Omental fat pad (tissue), 4 donors: ENCODE data around the gene LRFN5. TPM values are rescaled to one million over a fixed set of nuclear protein-coding genes. Genes with fewer than 3 reads are reported as not detected.
"Not testable (repeated sequence)": the region's sequence is repeated elsewhere in the genome, so short reads cannot be mapped to it uniquely, and the experiment has no call there.

Experiments used
- ATAC-seq: fragments of 150-250 bp; one replicate; pipeline ENCODE4 v1.9.1; 2016; ENCODE audit warnings: mild to moderate bottlenecking, moderate library complexity; ENCODE audit not compliant: low FRiP score
- DNase-seq: peaks from one replicate; pipeline ENCODE4 v3.0.0-alpha.2; 2019; ENCODE audit warnings: low spot score
- CTCF ChIP-seq, 3 donors: fragments of 450-650 bp; IDR thresholded peaks; one replicate each; pipeline ENCODE4 v1.5.1; 2016 to 2017; ENCODE audit warnings: antibody characterized with exemption in 3 of 3, mild to moderate bottlenecking in 3 of 3, moderate library complexity in 2 of 3
- total RNA-seq, 4 donors: library from RNA; depleted of rRNA; stranded (reverse); fragments of >200 nt; gene quantifications; one replicate each; pipeline ENCODE4 v1.1.0, GENCODE V29; 2016

Gene LRFN5
- total RNA-seq, 4 donors from 2014 or later: 2.4 to 7.3 (median 6.0) TPM

GRCh38 chr14:41663473-41663850, 56.8 kb downstream of the LRFN5 start:
- TF ChIP-seq CTCF (IDR thresholded peaks at IDR 0.05): no peak
- ATAC-seq (no peak), DNase-seq (no peak)

- no peak for TF ChIP-seq CTCF (IDR thresholded peaks at IDR 0.05)
- DNase-seq: no peak
- no peak for ATAC-seq
These were observed 59.6 kb downstream of the LRFN5 start for GRCh38 chr14:41666301-41666700.

- TF ChIP-seq CTCF (IDR thresholded peaks at IDR 0.05): no peak
- ATAC-seq (no peak), DNase-seq (no peak)
These were observed 61.7 kb downstream of the LRFN5 start for GRCh38 chr14:41668356-41668755.

GRCh38 chr14:41673601-41674000, 66.9 kb downstream of the LRFN5 start:
- DNase-seq, ATAC-seq: not testable (repeated sequence)

GRCh38 chr14:41674511-41674971, 67.9 kb downstream of the LRFN5 start:
- not testable (repeated sequence) for ATAC-seq, DNase-seq

GRCh38 chr14:41699486-41699885, 92.8 kb downstream of the LRFN5 start:
- no peak for TF ChIP-seq CTCF (IDR thresholded peaks at IDR 0.05)
- no peak for ATAC-seq
- DNase-seq: no peak

GRCh38 chr14:41718477-41719166, 111.9 kb downstream of the LRFN5 start:
- TF ChIP-seq CTCF (IDR thresholded peaks at IDR 0.05): no peak
- no peak for ATAC-seq

GRCh38 chr14:41739203-41739602, 132.5 kb downstream of the LRFN5 start:
- DNase-seq (no peak), ATAC-seq (no peak)
- no peak for TF ChIP-seq CTCF (IDR thresholded peaks at IDR 0.05)

More at GRCh38 chr14:41718477-41719166, 111.9 kb downstream of the LRFN5 start:
- DNase-seq: no peak
